IMR-90 (cell line): ENCODE measurements around the gene C8A. TPM values are rescaled to one million over a fixed set of nuclear protein-coding genes. Genes with fewer than 3 reads are reported as not detected.

Experiments
- ATAC-seq: fragments of 200-7000 bp; cut with Tn5 transposase; 2 replicates; pipeline ENCODE4 v1.9.1; 2020; ENCODE audit warnings: low read depth, mild to moderate bottlenecking, moderate library complexity
- BruUV-seq: library from RNA; stranded (reverse); fragments of 400-500 nt; replicated peaks from 2 replicates; lab custom pipeline; 2021; lab: Mats Ljungman, UMichigan
- CTCF ChIA-PET: fragments of 300-600 bp; formaldehyde crosslinking; extraction: SDS; loops from one replicate; lab custom pipeline; 2021; ENCODE audit warnings: antibody characterized with exemption; lab: Yijun Ruan, JAX
- POLR2A ChIA-PET: fragments of 300-600 bp; sonication (Branson Sonifier 250); formaldehyde crosslinking; loops from one replicate; lab custom pipeline; 2022; ENCODE audit warnings: antibody characterized with exemption; ENCODE audit not compliant: unreplicated experiment; lab: Charles Lee
- DNase-seq: peaks from one replicate; pipeline ENCODE4 v3.0.0; 2013
- H2AFZ ChIP-seq: replicated peaks from 2 replicates; pipeline ENCODE3; 2013; ENCODE audit warnings: low read length, mild to moderate bottlenecking; ENCODE audit not compliant: poor library complexity
- H2AK5ac ChIP-seq: 2 replicates; pipeline ENCODE4 v1.6.1; 2013; ENCODE audit warnings: low read depth, low read length, inconsistent platforms
- H2AK9ac ChIP-seq: replicated peaks from 2 replicates; pipeline ENCODE3; 2013; ENCODE audit warnings: mild to moderate bottlenecking, low read depth, low read length, moderate library complexity; ENCODE audit not compliant: poor library complexity
- H2BK120ac ChIP-seq: 2 replicates; pipeline ENCODE4 v1.6.1; 2013; ENCODE audit warnings: low read depth, low read length, inconsistent platforms
- H2BK15ac ChIP-seq: 3 replicates; pipeline ENCODE4 v1.6.1; 2013; ENCODE audit warnings: low read depth, low read length, inconsistent platforms
- H2BK20ac ChIP-seq: 2 replicates; pipeline ENCODE4 v1.6.1; 2013; ENCODE audit warnings: low read depth, mild to moderate bottlenecking, inconsistent platforms, low read length, moderate library complexity
- H2BK5ac ChIP-seq: 2 replicates; pipeline ENCODE4 v1.6.1; 2013; ENCODE audit warnings: mild to moderate bottlenecking, low read depth, low read length, inconsistent platforms; ENCODE audit not compliant: poor library complexity, severe bottlenecking
- H3K14ac ChIP-seq: replicated peaks from 2 replicates; pipeline ENCODE4 v1.6.1; 2013; ENCODE audit warnings: low read depth, low read length, inconsistent platforms
- H3K18ac ChIP-seq: 2 replicates; pipeline ENCODE4 v1.6.1; 2013; ENCODE audit warnings: low read depth, low read length, control low read depth
- H3K23ac ChIP-seq: 2 replicates; pipeline ENCODE4 v1.6.1; 2013; ENCODE audit warnings: low read depth, low read length, inconsistent platforms
- H3K27ac ChIP-seq: 2 replicates; pipeline ENCODE4 v1.5.1; 2013; ENCODE audit warnings: mild to moderate bottlenecking, control low read depth, low read length; ENCODE audit not compliant: insufficient read depth
- H3K27me3 ChIP-seq: 2 replicates; pipeline ENCODE4 v1.6.1; 2013; ENCODE audit warnings: low read length; ENCODE audit not compliant: control insufficient read depth, insufficient read depth
- H3K36me3 ChIP-seq: 2 replicates; pipeline ENCODE4 v1.6.1; 2013; ENCODE audit warnings: low read length, mixed read lengths; ENCODE audit not compliant: control insufficient read depth, insufficient read depth
- H3K4ac ChIP-seq: 2 replicates; pipeline ENCODE4 v1.6.1; 2013; ENCODE audit warnings: low read depth, low read length, inconsistent platforms
- H3K4me1 ChIP-seq: 2 replicates; pipeline ENCODE4 v1.6.1; 2013; ENCODE audit warnings: low read length, mixed read lengths; ENCODE audit not compliant: control insufficient read depth, insufficient read depth
- H3K4me2 ChIP-seq: 2 replicates; pipeline ENCODE4 v1.6.1; 2013; ENCODE audit warnings: low read depth, mild to moderate bottlenecking, control low read depth, low read length, moderate library complexity
- H3K4me3 ChIP-seq: 2 replicates; pipeline ENCODE4 v1.5.1; 2013; ENCODE audit warnings: low read depth, mild to moderate bottlenecking, control low read depth, low read length, moderate library complexity; ENCODE audit not compliant: insufficient read depth
- H3K56ac ChIP-seq: 2 replicates; pipeline ENCODE4 v1.6.1; 2013; ENCODE audit warnings: low read length, inconsistent platforms; ENCODE audit not compliant: insufficient read depth; ENCODE audit errors: extremely low read depth
- H3K79me1 ChIP-seq, 2 experiments: 2 replicates each; pipeline ENCODE4 v1.6.1; 2013; ENCODE audit warnings: low read length in 2 of 2, inconsistent platforms in 1 of 2, low read depth in 1 of 2
- H3K9ac ChIP-seq: 2 replicates; pipeline ENCODE4 v1.6.1; 2013; ENCODE audit warnings: low read depth, low read length, control low read depth
- H3K9me1 ChIP-seq: 2 replicates; pipeline ENCODE4 v1.6.1; 2013; ENCODE audit warnings: low read length, inconsistent platforms; ENCODE audit not compliant: insufficient read depth
- H3K9me3 ChIP-seq: 2 replicates; pipeline ENCODE4 v1.6.1; 2013; ENCODE audit warnings: low read length; ENCODE audit not compliant: control insufficient read depth, insufficient read depth
- H4K20me1 ChIP-seq: 2 replicates; pipeline ENCODE4 v1.6.1; 2013; ENCODE audit warnings: low read length, inconsistent platforms; ENCODE audit not compliant: insufficient read depth
- H4K5ac ChIP-seq: 2 replicates; pipeline ENCODE4 v1.6.1; 2013; ENCODE audit warnings: mild to moderate bottlenecking, low read depth, low read length, control low read depth
- H4K8ac ChIP-seq, 2 experiments: 2 replicates each; pipeline ENCODE4 v1.6.1; 2013; ENCODE audit warnings: low read depth in 2 of 2, low read length in 2 of 2, control low read depth in 1 of 2, inconsistent platforms in 1 of 2
- H4K91ac ChIP-seq: 2 replicates; pipeline ENCODE4 v1.6.1; 2013; ENCODE audit warnings: low read depth, low read length, inconsistent platforms; ENCODE audit not compliant: insufficient read depth
- CEBPB ChIP-seq: IDR thresholded peaks from 2 replicates; pipeline ENCODE4 v1.6.1; 2012; ENCODE audit warnings: low read depth, low read length, improper control_type of control experiment
- CHD1 ChIP-seq: IDR thresholded peaks from 2 replicates; pipeline ENCODE4 v1.6.1; 2012; ENCODE audit warnings: low read depth, low read length, improper control_type of control experiment
- FOS ChIP-seq: fragments of 150-350 bp; IDR thresholded peaks from 2 replicates; pipeline ENCODE4 v1.6.1; 2016; ENCODE audit warnings: low read depth, low read length
- MXI1 ChIP-seq: IDR thresholded peaks from 2 replicates; pipeline ENCODE4 v1.6.1; 2012; ENCODE audit warnings: low read depth, mild to moderate bottlenecking, low read length, moderate library complexity, borderline replicate concordance
- NFE2L2 ChIP-seq: fragments of 150-350 bp; IDR thresholded peaks from 2 replicates; pipeline ENCODE4 v1.6.1; 2016; ENCODE audit warnings: low read depth, mild to moderate bottlenecking, low read length
- POLR2A ChIP-seq: IDR thresholded peaks from 2 replicates; pipeline ENCODE4 v1.6.1; 2012; ENCODE audit warnings: mild to moderate bottlenecking, low read depth, low read length
- RAD21 ChIP-seq: IDR thresholded peaks from 2 replicates; pipeline ENCODE4 v1.6.1; 2012; ENCODE audit warnings: low read length, improper control_type of control experiment
- SMC3 ChIP-seq: fragments of 150-350 bp; IDR thresholded peaks from 2 replicates; pipeline ENCODE4 v1.6.1; 2016; ENCODE audit warnings: low read depth, mild to moderate bottlenecking, antibody characterized with exemption, low read length, moderate library complexity
- WGBS, 2 experiments: methylation state at CpG; one replicate each; pipeline versions ENCODE4 v1.1.5 to v1.1.7; 2013; ENCODE audit warnings: missing lambda C conversion rate in 2 of 2; ENCODE audit not compliant: insufficient read length in 1 of 2; ENCODE audit errors: extremely low coverage in 2 of 2; 5-methylcytosine and 5-hydroxymethylcytosine counted together
- dilution Hi-C: fragments of 300-500 bp; cut with HindIII; formaldehyde crosslinking; loops from one replicate; pipeline ENCODE4 v1.14.3; 2018; ENCODE audit warnings: low sequenced_read_pairs; ENCODE audit not compliant: unreplicated experiment
- in situ Hi-C: fragments of 300-500 bp; cut with MboI; formaldehyde crosslinking; loops from 3 replicates; pipeline ENCODE4 v1.14.3; 2019; ENCODE audit warnings: low sequenced_read_pairs, inconsistent platforms, mixed read lengths
- intact Hi-C: fragments of 100-400 bp; cut with micrococcal nuclease; formaldehyde crosslinking; loops from 2 replicates; pipeline ENCODE4 v1.10.0; 2022
- polyA plus RNA-seq, 3 experiments: library from polyadenylated mRNA; depleted of rRNA; stranded (reverse); fragments of >200 nt; gene quantifications; 2 replicates each; pipeline ENCODE4 v1.2.3, GENCODE V29; 2012; ENCODE audit warnings: low replicate concordance in 1 of 3
- total RNA-seq: library from RNA; depleted of rRNA; stranded (reverse); fragments of >200 nt; gene quantifications from 2 replicates; pipeline ENCODE4 v1.2.3, GENCODE V29; 2012
- TF ChIP-seq, protein P1 (sequence below): fragments of 150-350 bp; IDR thresholded peaks from 2 replicates; pipeline ENCODE4 v1.6.1; 2016; ENCODE audit warnings: low read depth, mild to moderate bottlenecking, low read length, moderate library complexity, borderline replicate concordance

C8A gene
- total and polyA plus RNA-seq, 2 of the 4 experiments (the other 2 are of a cell fraction) = not detected

DNA sequence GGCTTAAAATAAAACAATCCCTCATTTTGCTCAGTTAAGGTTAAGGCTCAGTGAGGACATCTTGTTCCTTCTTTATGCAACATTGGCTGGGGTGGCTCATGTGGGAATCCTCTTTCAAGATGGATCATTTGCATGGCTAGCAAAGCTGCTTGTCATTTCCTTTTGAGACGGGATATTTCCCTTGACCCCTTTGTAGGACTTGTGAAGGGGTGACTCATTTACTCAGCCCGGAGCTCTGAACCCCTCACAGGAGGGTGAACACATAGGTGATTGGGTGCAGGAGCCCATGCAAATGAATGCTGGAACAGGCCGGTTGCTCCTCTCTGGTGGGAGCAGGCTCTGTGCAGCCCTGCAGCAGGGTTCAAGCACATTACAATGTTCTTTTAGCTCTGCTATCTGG is 15.8 kb upstream of the C8A start:
- no peak overlapping the region for H3K23ac ChIP-seq
- H3K9me1 ChIP-seq = no peaks in the 10 kb centered on the region
- H3K9me3 ChIP-seq = peaks cover 8% of the 10 kb centered on the region
- ChIA-PET POLR2A (no interaction called here), CTCF (interaction anchor here (1.5 kb wide), 1 partner anchor 585 kb away, joined by 3 read pairs; the partner anchor contains the start of gene DAB1)
- no peak overlapping the region for H3K27ac ChIP-seq
- H4K20me1 ChIP-seq = no peaks in the 10 kb centered on the region
- TF ChIP-seq CEBPB (no peak), CHD1 (no peak), NFE2L2 (no peak), RAD21 (no peak), SMC3 (no peak), FOS (no peak), POLR2A (no peak), MXI1 (no peak)
- TF ChIP-seq, protein P1, sequence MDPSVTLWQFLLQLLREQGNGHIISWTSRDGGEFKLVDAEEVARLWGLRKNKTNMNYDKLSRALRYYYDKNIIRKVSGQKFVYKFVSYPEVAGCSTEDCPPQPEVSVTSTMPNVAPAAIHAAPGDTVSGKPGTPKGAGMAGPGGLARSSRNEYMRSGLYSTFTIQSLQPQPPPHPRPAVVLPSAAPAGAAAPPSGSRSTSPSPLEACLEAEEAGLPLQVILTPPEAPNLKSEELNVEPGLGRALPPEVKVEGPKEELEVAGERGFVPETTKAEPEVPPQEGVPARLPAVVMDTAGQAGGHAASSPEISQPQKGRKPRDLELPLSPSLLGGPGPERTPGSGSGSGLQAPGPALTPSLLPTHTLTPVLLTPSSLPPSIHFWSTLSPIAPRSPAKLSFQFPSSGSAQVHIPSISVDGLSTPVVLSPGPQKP = no peak
- H4K91ac ChIP-seq = no peak overlapping the region
- H3K4me1 ChIP-seq = no peaks in the 10 kb centered on the region; the same call in 1 of the 2 replicates
- H4K8ac ChIP-seq = no peak overlapping the region
- H2AFZ ChIP-seq = peak overlapping the region; percentile 23
- no peak overlapping the region for H3K4me3 ChIP-seq
- no peaks in the 10 kb centered on the region for H3K27me3 ChIP-seq
- intact Hi-C loops (loop anchor here (10.0 kb wide), 1 partner anchor 936 kb away; no protein-coding TSS in a partner anchor), in situ Hi-C loops (loop anchor here (25.0 kb wide), 1 partner anchor 649 kb away; no protein-coding TSS in a partner anchor), dilution Hi-C loops (no loop called here)
- ATAC-seq (no peak), DNase-seq (peak; percentile 46)
- H2AK5ac ChIP-seq = no peak overlapping the region
- H3K4me2 ChIP-seq = no peak overlapping the region
- H3K18ac ChIP-seq = no peak overlapping the region
- no peak overlapping the region for H2AK9ac ChIP-seq
- BruUV-seq = no TSS peak
- H3K4ac ChIP-seq = no peak overlapping the region
- no peak overlapping the region for H2BK20ac ChIP-seq
- no peak overlapping the region for H2BK5ac ChIP-seq
- H2BK15ac ChIP-seq = 0 out of 3 replicates have a peak overlapping the region, but pooled peaks have one; percentile 74
- H4K5ac ChIP-seq = no peak overlapping the region
- H3K36me3 ChIP-seq = no peaks in the 10 kb centered on the region
- H3K79me1 ChIP-seq = no peaks in the 10 kb centered on the region
- H3K9ac ChIP-seq = no peak overlapping the region
- peak overlapping the region; percentile 11; the same call in 1 of the 2 replicates for H3K14ac ChIP-seq
- no peak overlapping the region for H2BK120ac ChIP-seq
- H3K56ac ChIP-seq = no peak overlapping the region
- WGBS, 2 experiments = no CpG with 5 or more reads among the region's 3 CpGs
